Karpas-422 (cell line): ENCODE measurements around the gene ZACN. TPM values are rescaled to one million over a fixed set of nuclear protein-coding genes. Genes with fewer than 3 reads are reported as not detected.

Experiments used
- DNase-seq: peaks from one replicate; pipeline ENCODE4 v3.0.0-alpha.2; 2015
- H2AFZ ChIP-seq: fragments of 200-600 bp; sonication (generic); 2 replicates; pipeline ENCODE4 v1.6.1; 2014; ENCODE audit warnings: antibody characterized with exemption, low read length, mixed read lengths
- H3K27ac ChIP-seq: fragments of 200-600 bp; sonication (generic); 2 replicates; pipeline ENCODE4 v1.5.1; 2014; ENCODE audit warnings: mild to moderate bottlenecking, low read length, moderate library complexity
- H3K27me3 ChIP-seq: fragments of 200-600 bp; sonication (generic); 2 replicates; pipeline ENCODE4 v1.6.1; 2014; ENCODE audit warnings: low read length, mixed read lengths
- H3K36me3 ChIP-seq: fragments of 200-600 bp; sonication (generic); 2 replicates; pipeline ENCODE4 v1.6.1; 2014; ENCODE audit warnings: low read length, mixed read lengths; ENCODE audit not compliant: insufficient read depth
- H3K4me1 ChIP-seq: fragments of 200-600 bp; sonication (generic); 2 replicates; pipeline ENCODE4 v1.6.1; 2014; ENCODE audit warnings: mild to moderate bottlenecking, low read length, mixed read lengths
- H3K4me2 ChIP-seq: fragments of 200-600 bp; sonication (generic); 2 replicates; pipeline ENCODE4 v1.6.1; 2014; ENCODE audit warnings: low read length, low read depth, mild to moderate bottlenecking; ENCODE audit not compliant: poor library complexity, severe bottlenecking
- H3K4me3 ChIP-seq: fragments of 200-600 bp; sonication (generic); 2 replicates; pipeline ENCODE4 v1.5.1; 2014; ENCODE audit warnings: mild to moderate bottlenecking, antibody characterized with exemption, low read length, mixed read lengths
- H3K79me2 ChIP-seq: fragments of 200-600 bp; sonication (generic); 2 replicates; pipeline ENCODE4 v1.6.1; 2014; ENCODE audit warnings: mild to moderate bottlenecking, low read length, mixed read lengths
- H3K9ac ChIP-seq: fragments of 200-600 bp; sonication (generic); 2 replicates; pipeline ENCODE4 v1.6.0; 2014; ENCODE audit warnings: low read length
- H3K9me2 ChIP-seq: fragments of 200-600 bp; sonication (generic), shearing (Covaris generic); replicated peaks from 2 replicates; pipeline ENCODE4 v1.6.0; 2014; ENCODE audit warnings: mild to moderate bottlenecking, low read length, moderate library complexity; ENCODE audit not compliant: insufficient read depth
- H3K9me3 ChIP-seq: fragments of 300-700, 200-600 bp; sonication (generic); 2 replicates; pipeline ENCODE4 v1.6.1; 2014; ENCODE audit warnings: low read length, mixed read lengths
- H4K20me1 ChIP-seq: fragments of 200-600 bp; sonication (generic); 2 replicates; pipeline ENCODE4 v1.6.1; 2014; ENCODE audit warnings: mild to moderate bottlenecking, antibody characterized with exemption, low read length, low read depth; ENCODE audit not compliant: insufficient read depth
- small RNA-seq: library from RNA; depleted of rRNA; stranded (forward); fragments of <200 nt; gene quantifications from one replicate; pipeline ENCODE3, GENCODE V24; 2014
- total RNA-seq: library from RNA; depleted of rRNA; stranded (reverse); fragments of >200 nt; shearing (Covaris generic); gene quantifications from 2 replicates; pipeline ENCODE4 v1.2.3, GENCODE V29; 2014; ENCODE audit warnings: low replicate concordance; rRNA removed

The ZACN gene
- total RNA-seq, 1 experiment from 2014 or later, result not detected

DNA sequence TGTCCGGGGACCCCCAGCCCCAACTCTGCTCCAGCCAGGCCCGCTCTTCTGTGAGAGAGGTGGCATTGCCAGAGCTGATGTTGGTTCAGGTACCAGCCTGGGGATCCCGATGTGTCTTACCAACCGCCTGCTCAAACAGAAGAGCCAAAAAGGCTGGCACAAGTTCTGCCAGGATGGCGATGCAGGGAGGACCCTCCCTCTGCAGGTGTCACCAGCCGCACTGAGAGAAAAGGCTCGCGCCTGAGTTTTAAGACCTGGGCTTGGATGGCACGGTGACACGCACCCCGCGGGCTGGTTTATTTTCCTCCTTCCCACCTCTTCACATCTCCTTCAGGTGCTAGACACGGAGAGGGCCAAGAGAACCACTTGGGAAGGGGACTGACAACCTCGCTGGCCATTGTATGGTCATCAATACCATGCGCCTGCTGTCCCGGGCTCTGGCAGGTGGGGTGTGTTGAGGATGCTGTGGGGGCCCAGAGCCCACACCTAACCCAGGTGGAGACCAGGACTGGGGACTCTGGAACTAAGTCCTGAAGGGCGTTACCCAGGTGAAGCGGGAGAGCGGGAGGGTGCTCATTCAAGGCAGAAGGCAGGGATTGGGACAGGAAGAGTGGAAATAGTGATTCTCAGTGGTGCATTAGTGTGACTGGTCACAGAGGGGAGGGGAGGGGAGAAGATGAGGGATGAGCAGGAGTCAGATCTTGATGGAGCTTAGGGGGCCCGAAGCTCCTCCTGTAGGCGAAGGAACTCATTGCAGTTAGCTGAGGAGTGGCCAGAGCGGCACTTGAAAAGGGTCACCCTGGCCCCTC, 45.8 kb downstream of the ZACN start:
- Histone ChIP-seq H3K27me3 (no peaks in the 10 kb centered on the region), H3K9ac (no peak overlapping the region), H3K36me3 (no peaks in the 10 kb centered on the region), H3K4me2 (no peak overlapping the region), H3K4me1 (peaks cover 12% of the 10 kb centered on the region), H2AFZ (no peak overlapping the region), H3K9me3 (no peaks in the 10 kb centered on the region), H3K9me2 (no peaks in the 10 kb centered on the region), H3K27ac (no peak overlapping the region), H4K20me1 (no peaks in the 10 kb centered on the region), H3K79me2 (no peaks in the 10 kb centered on the region), H3K4me3 (no peak overlapping the region)
- peak; percentile 72 for DNase-seq

DNA sequence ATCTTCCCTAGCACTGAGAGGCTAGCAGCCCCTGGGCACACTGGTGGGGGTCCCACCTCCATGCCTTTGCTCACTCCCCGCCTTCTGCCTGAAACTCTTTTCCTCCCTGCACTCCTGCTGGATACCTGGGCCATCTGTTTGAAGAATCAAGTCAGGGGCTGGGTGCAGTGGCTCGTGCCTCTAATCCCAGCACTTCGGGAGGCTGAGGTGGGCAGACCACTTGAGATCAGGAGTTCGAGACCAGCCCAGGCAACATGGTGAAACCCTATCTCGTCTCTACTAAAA, 46.4 kb downstream of the ZACN start:
- H3K9me3 ChIP-seq, result no peaks in the 10 kb centered on the region
- no peak overlapping the region for H3K4me2 ChIP-seq
- H3K27ac ChIP-seq, result no peak overlapping the region
- no peak for DNase-seq
- H3K27me3 ChIP-seq, result no peaks in the 10 kb centered on the region
- H3K9ac ChIP-seq, result no peak overlapping the region
- no peaks in the 10 kb centered on the region for H3K9me2 ChIP-seq
- H3K4me1 ChIP-seq, result peaks cover 12% of the 10 kb centered on the region
- no peaks in the 10 kb centered on the region for H3K36me3 ChIP-seq
- no peak overlapping the region for H2AFZ ChIP-seq
- H3K79me2 ChIP-seq, result no peaks in the 10 kb centered on the region
- no peaks in the 10 kb centered on the region for H4K20me1 ChIP-seq
- H3K4me3 ChIP-seq, result no peak overlapping the region

DNA sequence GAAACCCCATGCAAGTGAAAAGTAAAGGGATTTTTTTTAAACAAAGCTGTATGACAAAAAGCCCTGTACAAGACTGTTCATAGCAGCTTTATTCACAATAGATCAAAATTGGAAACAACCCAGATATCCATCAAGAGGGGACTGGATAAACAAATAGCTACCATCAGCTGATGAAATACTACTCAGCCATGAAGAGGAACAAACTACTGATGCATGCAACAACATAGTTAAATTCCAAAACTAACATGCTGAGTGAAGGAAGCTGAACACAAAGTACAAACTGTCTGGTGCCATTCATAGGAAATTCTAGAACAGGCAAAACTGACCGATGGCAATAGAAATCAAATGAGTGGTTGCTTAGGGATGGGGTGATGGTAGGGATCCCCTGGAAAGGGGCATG, 46.9 kb downstream of the ZACN start:
- peaks cover 12% of the 10 kb centered on the region for H3K4me1 ChIP-seq
- H3K27ac ChIP-seq, result no peak overlapping the region
- H4K20me1 ChIP-seq, result no peaks in the 10 kb centered on the region
- DNase-seq, result no peak
- H2AFZ ChIP-seq, result no peak overlapping the region
- no peak overlapping the region for H3K4me2 ChIP-seq
- H3K9me2 ChIP-seq, result no peaks in the 10 kb centered on the region
- no peak overlapping the region for H3K4me3 ChIP-seq
- no peaks in the 10 kb centered on the region for H3K27me3 ChIP-seq
- no peaks in the 10 kb centered on the region for H3K79me2 ChIP-seq
- no peak overlapping the region for H3K9ac ChIP-seq
- no peaks in the 10 kb centered on the region for H3K36me3 ChIP-seq
- no peaks in the 10 kb centered on the region for H3K9me3 ChIP-seq

DNA sequence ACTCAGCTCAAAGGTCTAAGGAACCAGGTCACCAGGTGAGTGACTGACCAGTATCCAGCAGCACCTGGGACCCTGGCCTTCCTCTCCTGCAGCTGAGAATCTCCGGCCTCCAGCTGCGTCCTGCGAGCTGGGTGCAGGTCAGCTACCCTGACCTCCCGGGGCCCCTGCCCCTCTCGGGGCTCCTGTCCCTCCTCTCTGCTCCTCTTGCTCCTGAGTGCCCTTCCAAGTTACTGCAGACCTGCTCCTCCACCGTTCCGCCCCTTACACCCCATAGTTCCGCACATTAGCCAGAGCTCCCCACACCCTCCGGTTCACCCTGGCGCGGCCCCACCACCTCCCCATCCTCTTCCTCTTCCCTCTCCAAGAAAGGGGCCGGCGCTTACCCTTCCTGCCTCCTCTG, 51.5 kb downstream of the ZACN start:
- H3K4me2 ChIP-seq, result no peak overlapping the region
- no peak overlapping the region for H2AFZ ChIP-seq
- DNase-seq, result no peak
- H3K9me2 ChIP-seq, result no peaks in the 10 kb centered on the region
- no peak overlapping the region for H3K27ac ChIP-seq
- no peaks in the 10 kb centered on the region for H3K79me2 ChIP-seq
- no peak overlapping the region for H3K4me3 ChIP-seq
- H4K20me1 ChIP-seq, result no peaks in the 10 kb centered on the region
- no peaks in the 10 kb centered on the region for H3K27me3 ChIP-seq
- peaks cover 4% of the 10 kb centered on the region for H3K4me1 ChIP-seq
- no peaks in the 10 kb centered on the region for H3K9me3 ChIP-seq
- no peaks in the 10 kb centered on the region for H3K36me3 ChIP-seq
- no peak overlapping the region for H3K9ac ChIP-seq

DNA sequence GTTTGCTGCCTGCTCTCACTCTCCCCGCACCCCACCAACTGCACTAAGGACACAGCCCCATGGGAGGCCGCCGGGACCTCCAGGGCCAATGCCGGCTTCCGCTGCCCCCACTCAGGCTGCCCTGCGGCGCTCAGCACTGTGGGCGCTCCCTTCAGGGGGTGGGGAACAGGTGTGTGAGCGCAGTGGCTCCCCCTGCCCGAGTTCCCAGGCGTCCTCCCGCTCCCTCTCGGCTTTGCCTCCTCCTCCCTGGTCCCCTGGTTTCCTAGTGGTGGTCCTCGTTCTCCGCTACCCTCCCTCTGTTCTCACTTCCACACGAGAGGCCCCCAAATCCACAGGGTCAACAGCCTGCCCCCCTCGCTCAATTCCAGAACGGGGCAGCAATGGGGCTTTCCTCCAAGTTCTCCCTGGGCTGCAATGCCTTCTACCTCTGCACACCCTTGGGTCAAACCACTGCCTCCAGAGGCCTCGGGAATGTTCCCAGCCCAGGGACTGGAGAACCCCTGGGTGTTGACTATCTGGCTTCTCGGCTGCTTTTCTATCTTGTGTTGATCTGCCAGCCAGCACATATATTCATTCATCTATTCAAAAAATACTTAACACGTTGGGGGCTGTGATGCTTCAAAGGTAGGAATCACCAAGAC, 52.2 kb downstream of the ZACN start:
- no peaks in the 10 kb centered on the region for H3K9me2 ChIP-seq
- no peak for DNase-seq
- H3K9me3 ChIP-seq, result no peaks in the 10 kb centered on the region
- no peaks in the 10 kb centered on the region for H3K79me2 ChIP-seq
- no peak overlapping the region for H2AFZ ChIP-seq
- H3K4me2 ChIP-seq, result no peak overlapping the region
- H3K36me3 ChIP-seq, result no peaks in the 10 kb centered on the region
- H3K4me1 ChIP-seq, result peaks cover 6% of the 10 kb centered on the region
- no peaks in the 10 kb centered on the region for H3K27me3 ChIP-seq
- H3K9ac ChIP-seq, result no peak overlapping the region
- H4K20me1 ChIP-seq, result no peaks in the 10 kb centered on the region
- H3K27ac ChIP-seq, result no peak overlapping the region
- no peak overlapping the region for H3K4me3 ChIP-seq

DNA sequence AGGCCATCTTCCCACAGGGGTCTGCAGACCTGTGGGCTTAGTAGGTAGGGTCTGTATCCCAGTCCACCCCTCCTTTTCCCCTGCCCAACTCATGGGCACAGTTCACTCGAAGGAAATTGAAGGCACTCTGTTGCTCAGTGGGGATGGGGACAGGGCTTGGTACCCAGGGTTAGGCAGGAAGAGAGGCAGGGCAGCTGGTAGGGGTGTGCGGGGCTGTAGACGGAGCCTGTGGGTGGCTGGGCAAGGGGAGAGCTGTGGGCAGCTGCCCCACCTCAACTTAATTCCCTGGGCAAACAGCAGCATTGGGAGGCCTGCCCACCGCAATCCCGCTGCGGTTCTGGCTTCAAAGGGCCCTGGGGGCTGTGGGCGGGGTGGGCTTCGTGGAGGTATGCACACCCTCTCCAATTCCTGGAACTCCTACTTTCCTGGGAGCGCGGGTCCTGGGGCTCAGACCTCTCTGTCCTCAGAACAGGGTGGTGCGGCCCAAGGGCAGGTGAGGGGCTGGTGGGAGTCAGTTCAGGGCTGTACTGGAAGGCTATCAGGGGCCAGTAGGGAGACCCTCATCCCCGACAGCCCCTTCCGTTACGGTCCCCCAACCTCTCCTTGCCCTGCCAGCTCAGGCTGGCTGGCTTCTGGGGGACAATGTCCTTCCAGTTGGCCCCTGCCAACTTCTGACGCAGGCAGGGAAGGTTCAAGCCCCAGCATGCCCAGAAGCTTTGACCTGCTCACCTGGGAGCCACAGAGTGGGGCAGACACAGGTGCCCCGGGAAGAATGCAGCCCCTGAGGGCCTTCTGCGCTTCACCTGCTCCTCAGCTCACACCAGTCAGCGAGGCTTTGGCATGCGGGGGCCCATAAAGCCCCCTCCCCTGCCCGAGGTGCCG, 53.0 kb downstream of the ZACN start:
- H3K9ac ChIP-seq, result no peak overlapping the region
- DNase-seq, result no peak

More for the DNA sequence above, 53.0 kb downstream of the ZACN start:
- no peaks in the 10 kb centered on the region for H3K27me3 ChIP-seq
- H3K4me3 ChIP-seq, result no peak overlapping the region
- no peaks in the 10 kb centered on the region for H3K36me3 ChIP-seq
- H3K79me2 ChIP-seq, result no peaks in the 10 kb centered on the region
- H3K4me2 ChIP-seq, result no peak overlapping the region
- H2AFZ ChIP-seq, result no peak overlapping the region
- H3K9me3 ChIP-seq, result no peaks in the 10 kb centered on the region
- no peaks in the 10 kb centered on the region for H3K9me2 ChIP-seq
- H4K20me1 ChIP-seq, result no peaks in the 10 kb centered on the region
- H3K27ac ChIP-seq, result no peak overlapping the region
- peaks cover 6% of the 10 kb centered on the region for H3K4me1 ChIP-seq

Small RNA genes within 50 kb of the gene (small RNA-seq; reads per million reads assigned to genes)
- gene MIR6868, result 0.16 reads per million

Other genes with a start within 250 kb of the ZACN start
- gene UNC13D, start 234.8 kb upstream of the ZACN start, total RNA-seq, result 30.9 and 52.5 TPM in 2 replicates
- gene WBP2, start 223.8 kb upstream of the ZACN start, total RNA-seq, result 27.9 and 42.7 TPM in 2 replicates
- 7.9 and 16.4 TPM in 2 replicates for gene TRIM47, start 200.6 kb upstream of the ZACN start, total RNA-seq
- gene TRIM65, start 182.2 kb upstream of the ZACN start, total RNA-seq, result 18.4 and 39.5 TPM in 2 replicates
- 33.5 and 42.7 TPM in 2 replicates for gene MRPL38, start 174.3 kb upstream of the ZACN start, total RNA-seq
- gene FBF1, start 138.1 kb upstream of the ZACN start, total RNA-seq, result 13.5 and 37.0 TPM in 2 replicates
- 18.2 and 22.5 TPM in 2 replicates for gene ACOX1, start 100.0 kb upstream of the ZACN start, total RNA-seq
- 5.7 and 23.0 TPM in 2 replicates for gene TEN1, start 99.9 kb upstream of the ZACN start, total RNA-seq
- 4.7 and 5.1 TPM in 2 replicates for gene CDK3, start 78.3 kb upstream of the ZACN start, total RNA-seq
- 0.07 and 0.29 TPM in 2 replicates for gene EVPL, start 51.9 kb upstream of the ZACN start, total RNA-seq
- 12.0 and 18.4 TPM in 2 replicates for gene SRP68, start 6.7 kb upstream of the ZACN start, total RNA-seq
- gene GALR2, start 4.4 kb upstream of the ZACN start, total RNA-seq, result not detected in 2 replicates
- gene EXOC7, start 24.6 kb downstream of the ZACN start, total RNA-seq, result 55.4 and 69.0 TPM in 2 replicates
- not detected in 2 replicates for gene FOXJ1, start 62.1 kb downstream of the ZACN start, total RNA-seq
- not detected in 2 replicates for gene RNF157, start 161.3 kb downstream of the ZACN start, total RNA-seq
- gene UBALD2, start 186.2 kb downstream of the ZACN start, total RNA-seq, result 22.5 and 46.3 TPM in 2 replicates
- gene QRICH2, start 229.1 kb downstream of the ZACN start, total RNA-seq, result 3.1 and 3.7 TPM in 2 replicates